Mesenchymal stem cell (in vitro differentiated cells and primary cell): ENCODE measurements around the gene GRB14.

Source experiments
- DNase-seq: peaks from one replicate; pipeline ENCODE4 v3.0.0-alpha.2; 2013
- H2AFZ ChIP-seq: one replicate; pipeline ENCODE4 v1.6.1; 2013; ENCODE audit warnings: low read depth, mild to moderate bottlenecking, control low read depth, inconsistent platforms, low read length, moderate library complexity
- H2AK5ac ChIP-seq: 2 replicates; pipeline ENCODE4 v1.6.1; 2013; ENCODE audit warnings: low read length, moderate library complexity, mild to moderate bottlenecking, inconsistent platforms; ENCODE audit not compliant: severe bottlenecking
- H2BK120ac ChIP-seq: one replicate; pipeline ENCODE4 v1.6.1; 2013; ENCODE audit warnings: low read depth, mild to moderate bottlenecking, inconsistent platforms, low read length, moderate library complexity
- H2BK12ac ChIP-seq, 2 experiments: one replicate each; pipeline ENCODE4 v1.6.1; 2013; ENCODE audit warnings: inconsistent platforms in 2 of 2, low read length in 2 of 2, mild to moderate bottlenecking in 2 of 2, moderate library complexity in 2 of 2, control low read depth in 1 of 2
- H2BK15ac ChIP-seq: one replicate; pipeline ENCODE4 v1.6.1; 2013; ENCODE audit warnings: mild to moderate bottlenecking, low read depth, inconsistent platforms; ENCODE audit not compliant: poor library complexity, severe bottlenecking
- H2BK5ac ChIP-seq: 2 replicates; pipeline ENCODE4 v1.6.1; 2013; ENCODE audit warnings: low read depth, mild to moderate bottlenecking, low read length, control low read depth, inconsistent platforms; ENCODE audit not compliant: poor library complexity, severe bottlenecking
- H3K14ac ChIP-seq, 2 experiments: one replicate each; pipeline ENCODE4 v1.6.1; 2013; ENCODE audit warnings: inconsistent platforms in 2 of 2, low read length in 2 of 2, control low read depth in 1 of 2, mild to moderate bottlenecking in 1 of 2, moderate library complexity in 1 of 2
- H3K18ac ChIP-seq, 2 experiments: one replicate each; pipeline ENCODE4 v1.6.1; 2013; ENCODE audit warnings: inconsistent platforms in 2 of 2, low read length in 2 of 2, control low read depth in 1 of 2, low read depth in 1 of 2, mild to moderate bottlenecking in 1 of 2
- H3K23ac ChIP-seq, 2 experiments: one replicate each; pipeline ENCODE4 v1.6.1; 2013; ENCODE audit warnings: inconsistent platforms in 2 of 2, low read length in 2 of 2, mild to moderate bottlenecking in 2 of 2, moderate library complexity in 2 of 2, control low read depth in 1 of 2
- H3K27ac ChIP-seq: 2 replicates; pipeline ENCODE4 v1.5.1; 2013; ENCODE audit warnings: mild to moderate bottlenecking, moderate library complexity, low read length, control low read depth, inconsistent platforms; ENCODE audit not compliant: poor library complexity, severe bottlenecking
- H3K27me3 ChIP-seq, 2 experiments: 2 replicates each; pipeline versions ENCODE4 v1.6.1 to v1.7.0; 2013; ENCODE audit warnings: low read length in 2 of 2, mild to moderate bottlenecking in 2 of 2, moderate library complexity in 2 of 2, control low read depth in 1 of 2, inconsistent platforms in 1 of 2; ENCODE audit not compliant: control insufficient read depth in 1 of 2, insufficient read depth in 1 of 2
- H3K36me3 ChIP-seq, 2 experiments: 2 replicates each; pipeline versions ENCODE4 v1.6.1 to v1.7.0; 2013; ENCODE audit warnings: low read length in 2 of 2, control low read depth in 1 of 2, inconsistent platforms in 1 of 2, low read depth in 1 of 2, mild to moderate bottlenecking in 1 of 2; ENCODE audit not compliant: insufficient read depth in 2 of 2, control insufficient read depth in 1 of 2
- H3K4ac ChIP-seq, 2 experiments: one replicate each; pipeline ENCODE4 v1.6.1; 2013; ENCODE audit warnings: inconsistent platforms in 2 of 2, low read length in 2 of 2, mild to moderate bottlenecking in 2 of 2, moderate library complexity in 2 of 2, control low read depth in 1 of 2, low read depth in 1 of 2
- H3K4me1 ChIP-seq: 2 replicates; pipeline ENCODE4 v1.6.1; 2013; ENCODE audit warnings: low read depth, low read length, control low read depth; ENCODE audit not compliant: control insufficient read depth, insufficient read depth
- H3K4me2 ChIP-seq: 2 replicates; pipeline ENCODE4 v1.6.1; 2013; ENCODE audit warnings: low read length, mild to moderate bottlenecking, inconsistent platforms; ENCODE audit not compliant: poor library complexity, severe bottlenecking
- H3K4me3 ChIP-seq, 2 experiments: 2 replicates each; pipeline versions ENCODE4 v1.5.1 to v1.7.0; 2013; ENCODE audit warnings: low read length in 2 of 2, mild to moderate bottlenecking in 2 of 2, control low read depth in 1 of 2, low read depth in 1 of 2; ENCODE audit not compliant: insufficient read depth in 1 of 2
- H3K79me1 ChIP-seq: replicated peaks from 2 replicates; pipeline ENCODE4 v1.6.1; 2013; ENCODE audit warnings: mild to moderate bottlenecking, control low read depth, low read length, inconsistent platforms; ENCODE audit not compliant: poor library complexity, severe bottlenecking
- H3K9ac ChIP-seq: 2 replicates; pipeline ENCODE4 v1.7.0; 2013; ENCODE audit warnings: mild to moderate bottlenecking, low read length, moderate library complexity
- H3K9me3 ChIP-seq: 2 replicates; pipeline ENCODE4 v1.7.0; 2013; ENCODE audit warnings: mild to moderate bottlenecking, low read length; ENCODE audit not compliant: control insufficient read depth
- H4K8ac ChIP-seq: one replicate; pipeline ENCODE4 v1.6.1; 2013; ENCODE audit warnings: inconsistent platforms, mild to moderate bottlenecking, low read length, moderate library complexity
- H4K91ac ChIP-seq: one replicate; pipeline ENCODE4 v1.6.1; 2013; ENCODE audit warnings: mild to moderate bottlenecking, low read length, inconsistent platforms
- WGBS: methylation state at CpG from one replicate; pipeline ENCODE4 v1.1.7; 2013; ENCODE audit warnings: mixed read lengths; 5-methylcytosine and 5-hydroxymethylcytosine counted together

The GRB14 gene

DNA sequence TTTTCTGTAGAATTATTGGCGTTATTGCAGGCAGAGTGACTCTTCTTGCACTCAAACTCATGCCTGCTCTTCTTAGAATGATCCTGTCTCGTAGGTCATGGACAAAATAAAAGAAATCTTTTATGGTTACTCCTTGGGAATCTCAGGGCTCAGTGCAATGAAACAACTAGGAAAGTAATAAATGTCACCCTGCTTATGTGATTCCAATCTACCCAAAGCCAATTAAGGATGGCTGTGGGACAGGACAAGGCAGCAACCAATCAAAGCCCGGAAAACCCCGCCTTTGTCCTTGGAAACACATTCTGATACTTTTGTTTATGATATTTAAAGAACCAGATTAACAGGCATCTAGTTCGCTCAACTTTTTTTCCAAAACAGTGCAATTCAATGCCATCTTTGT, 53.0 kb downstream of the GRB14 start:
- DNase-seq, result no peak
- WGBS, result 73% methylated on average over 3 of the region's 5 CpGs
- Histone ChIP-seq H3K36me3 (peaks cover 0 to under 1% of the 10 kb centered on the region in 2 experiments), H3K79me1 (peaks cover 9% of the 10 kb centered on the region), H4K91ac (no peak overlapping the region), H3K18ac (no peak overlapping the region), H2AFZ (no peak overlapping the region), H2BK5ac (no peak overlapping the region), H2BK15ac (no peak overlapping the region), H2BK120ac (no peak overlapping the region), H2AK5ac (peak overlapping the region; percentile 66), H3K9ac (no peak overlapping the region), H3K27ac (peak overlapping the region; percentile 42), H3K4me3 (no peak overlapping the region), H3K23ac (no peak overlapping the region), H3K9me3 (no peaks in the 10 kb centered on the region), H3K4me2 (no peak overlapping the region), H3K27me3 (no peaks in the 10 kb centered on the region), H3K4ac (no peak overlapping the region), H2BK12ac (no peak overlapping the region), H4K8ac (no peak overlapping the region), H3K4me1 (peaks cover 3% of the 10 kb centered on the region), H3K14ac (no peak overlapping the region)

DNA sequence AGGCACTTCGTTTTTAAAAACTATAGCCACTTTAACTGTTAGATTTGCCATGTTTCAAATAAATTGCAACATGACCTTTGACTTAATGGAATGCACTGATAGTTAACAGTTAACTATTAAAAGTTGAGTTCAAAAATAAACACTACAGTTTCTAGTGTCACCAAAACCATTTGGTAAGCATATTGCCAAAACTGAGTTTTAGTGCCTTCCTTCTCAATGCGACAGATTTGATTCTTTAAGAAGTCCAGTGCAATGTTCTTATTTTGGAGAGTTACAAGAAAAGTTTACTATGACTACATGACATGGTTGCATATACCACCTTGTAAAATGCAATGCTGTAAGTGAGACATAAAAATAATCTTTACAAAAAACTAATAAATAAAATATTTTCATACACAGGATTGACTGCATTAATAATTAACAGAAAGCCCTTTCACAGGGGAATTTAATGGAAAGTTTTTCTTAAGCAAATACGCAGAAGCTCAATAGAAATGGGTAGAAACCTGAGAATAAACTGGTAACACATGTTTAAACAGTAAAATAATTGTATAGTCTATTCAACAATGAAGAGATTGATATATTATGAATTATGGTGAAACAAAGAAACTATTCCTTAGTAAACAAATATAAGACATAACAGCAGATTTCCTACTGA, 53.8 kb downstream of the GRB14 start:
- no peak overlapping the region for H3K23ac ChIP-seq
- no peak overlapping the region for H4K91ac ChIP-seq
- H3K18ac ChIP-seq, result no peak overlapping the region
- H3K14ac ChIP-seq, result no peak overlapping the region
- H4K8ac ChIP-seq, result no peak overlapping the region
- no peak overlapping the region for H2BK120ac ChIP-seq
- no peak overlapping the region for H2BK12ac ChIP-seq
- H3K4me3 ChIP-seq, result no peak overlapping the region
- no peak overlapping the region for H2BK15ac ChIP-seq
- peaks cover 8% of the 10 kb centered on the region for H3K79me1 ChIP-seq
- H3K4ac ChIP-seq, result no peak overlapping the region
- peak overlapping the region; percentile 9 for H3K27ac ChIP-seq
- no peaks in the 10 kb centered on the region for H3K27me3 ChIP-seq
- H2AK5ac ChIP-seq, result no peak overlapping the region
- peaks cover 0 to 3% of the 10 kb centered on the region in 2 experiments for H3K36me3 ChIP-seq
- no CpG with 5 or more reads among the region's 3 CpGs for WGBS
- no peak for DNase-seq
- no peak overlapping the region for H2AFZ ChIP-seq
- no peak overlapping the region for H3K9ac ChIP-seq
- no peak overlapping the region for H3K4me2 ChIP-seq
- H3K4me1 ChIP-seq, result peaks cover 4% of the 10 kb centered on the region
- H2BK5ac ChIP-seq, result no peak overlapping the region
- H3K9me3 ChIP-seq, result no peaks in the 10 kb centered on the region

DNA sequence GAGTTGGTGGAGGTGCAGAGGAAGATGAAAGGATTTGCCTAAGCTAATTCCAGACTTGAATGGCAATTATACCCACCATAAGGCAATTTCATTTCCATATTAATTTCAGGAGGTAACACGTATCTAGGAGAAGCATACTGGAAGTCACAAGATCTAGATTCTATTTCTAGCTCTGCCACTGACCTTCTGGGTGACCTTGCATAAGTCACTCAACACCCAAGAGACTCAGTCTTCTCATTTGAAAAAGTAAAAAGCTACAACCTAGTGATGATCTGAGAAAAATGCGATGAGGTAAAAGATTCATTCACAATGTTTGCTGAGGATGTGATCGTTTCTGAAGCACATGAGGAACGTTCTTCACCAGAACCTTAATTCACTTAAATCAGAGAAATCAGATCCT, 55.9 kb downstream of the GRB14 start:
- Histone ChIP-seq H4K8ac (no peak overlapping the region), H3K14ac (no peak overlapping the region), H2AFZ (no peak overlapping the region), H3K23ac (no peak overlapping the region), H3K79me1 (peaks cover 12% of the 10 kb centered on the region), H3K27ac (no peak overlapping the region), H4K91ac (no peak overlapping the region), H3K4me1 (peaks cover 4% of the 10 kb centered on the region), H2BK12ac (no peak overlapping the region), H2BK15ac (no peak overlapping the region), H3K4me2 (no peak overlapping the region), H3K4ac (no peak overlapping the region), H3K9ac (no peak overlapping the region), H2BK5ac (no peak overlapping the region), H2BK120ac (no peak overlapping the region), H2AK5ac (no peak overlapping the region), H3K9me3 (no peaks in the 10 kb centered on the region), H3K27me3 (no peaks in the 10 kb centered on the region), H3K36me3 (peaks cover 0 to 3% of the 10 kb centered on the region in 2 experiments), H3K4me3 (no peak overlapping the region), H3K18ac (no peak overlapping the region)
- WGBS, result 94% methylated on average over 3 of the region's 4 CpGs
- peak; percentile 12 for DNase-seq

DNA sequence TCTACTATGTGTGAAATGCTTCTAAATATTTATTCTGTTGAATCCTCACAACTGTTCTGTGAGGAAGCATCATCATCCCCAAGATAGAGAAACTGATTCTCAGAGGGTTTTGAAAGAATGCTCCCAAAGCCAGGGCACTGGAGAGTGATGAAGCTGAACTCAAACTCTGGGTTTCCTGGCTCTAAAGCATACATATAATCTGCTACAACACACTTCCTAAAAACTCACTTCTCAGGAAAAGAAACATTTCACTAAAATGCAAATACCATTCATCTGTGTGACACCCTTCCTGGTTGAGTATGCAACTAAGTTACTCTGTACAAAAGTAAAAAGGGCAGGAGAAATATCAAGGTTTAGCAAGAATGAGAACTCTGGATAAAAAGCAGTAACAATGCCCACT, 58.6 kb downstream of the GRB14 start:
- H2BK120ac ChIP-seq, result no peak overlapping the region

More for the DNA sequence above, 58.6 kb downstream of the GRB14 start:
- H2BK12ac ChIP-seq, result no peak overlapping the region
- no peak overlapping the region for H4K91ac ChIP-seq
- no peak overlapping the region for H3K4ac ChIP-seq
- peaks cover 4% of the 10 kb centered on the region for H3K4me1 ChIP-seq
- no peaks in the 10 kb centered on the region for H3K27me3 ChIP-seq
- no peak overlapping the region for H3K27ac ChIP-seq
- peaks cover 0 to 5% of the 10 kb centered on the region in 2 experiments for H3K36me3 ChIP-seq
- DNase-seq, result no peak
- H3K18ac ChIP-seq, result no peak overlapping the region
- H2BK15ac ChIP-seq, result no peak overlapping the region
- no peak overlapping the region for H2AFZ ChIP-seq
- no peak overlapping the region for H4K8ac ChIP-seq
- H3K9me3 ChIP-seq, result no peaks in the 10 kb centered on the region
- no peak overlapping the region for H2AK5ac ChIP-seq
- H3K4me3 ChIP-seq, result no peak overlapping the region
- no peak overlapping the region for H3K23ac ChIP-seq
- peaks cover 20% of the 10 kb centered on the region for H3K79me1 ChIP-seq
- H3K14ac ChIP-seq, result no peak overlapping the region
- H3K9ac ChIP-seq, result no peak overlapping the region
- no peak overlapping the region for H2BK5ac ChIP-seq
- no peak overlapping the region for H3K4me2 ChIP-seq
